ENCODE results near the gene SMIM9.
"Not testable (repeated sequence)": the region's sequence is repeated elsewhere in the genome, so short reads cannot be mapped to it uniquely, and the experiment has no call there.

The SMIM9 gene

GRCh38 chrX:154834562-154834961, at the start of gene SMIM9:
Gene SMIM9, minus strand, starts transcription at chrX:154834662. Its CDS starts 3,806 bp downstream, at chrX:154830856.
- DNase-seq = no peak

- DNase-seq = not testable (repeated sequence)
Measured at GRCh38 chrX:154884069-154884468, 49.6 kb upstream of the SMIM9 start.

- no peak for DNase-seq
Measured at GRCh38 chrX:154873329-154873728, 38.9 kb upstream of the SMIM9 start.

- not testable (repeated sequence) for DNase-seq
Measured at GRCh38 chrX:154868522-154868921, 34.1 kb upstream of the SMIM9 start.

- no peak for DNase-seq
Measured at GRCh38 chrX:154855256-154855655, 20.8 kb upstream of the SMIM9 start.

GRCh38 chrX:154850957-154851611, 16.6 kb upstream of the SMIM9 start:
- DNase-seq = no peak

GRCh38 chrX:154840856-154841255, 6.4 kb upstream of the SMIM9 start:
- DNase-seq = peak; percentile 26

- DNase-seq = no peak
Measured at GRCh38 chrX:154836163-154836562, 1.7 kb upstream of the SMIM9 start.

- no peak for DNase-seq
Measured at GRCh38 chrX:154833746-154834274, 652 bp downstream of the SMIM9 start.

- no peak for DNase-seq
Measured at GRCh38 chrX:154829926-154830442, 4.5 kb downstream of the SMIM9 start.

- no peak for DNase-seq
Measured at GRCh38 chrX:154829134-154829533, 5.3 kb downstream of the SMIM9 start.

- no peak for DNase-seq
Measured at GRCh38 chrX:154828016-154828408, 6.5 kb downstream of the SMIM9 start.

- no peak for DNase-seq
Measured at GRCh38 chrX:154827194-154828015, 7.1 kb downstream of the SMIM9 start.

GRCh38 chrX:154825586-154825985, 8.9 kb downstream of the SMIM9 start:
- DNase-seq = not testable (repeated sequence)

- no peak for DNase-seq
Measured at GRCh38 chrX:154824638-154825037, 9.8 kb downstream of the SMIM9 start.

- DNase-seq = no peak
Measured at GRCh38 chrX:154822029-154822428, 12.4 kb downstream of the SMIM9 start.

GRCh38 chrX:154821523-154821922, 12.9 kb downstream of the SMIM9 start:
- no peak for DNase-seq

- no peak for DNase-seq
Measured at GRCh38 chrX:154819771-154820341, 14.6 kb downstream of the SMIM9 start.

GRCh38 chrX:154818916-154819770, 15.3 kb downstream of the SMIM9 start:
- DNase-seq = no peak

GRCh38 chrX:154817048-154817618, 17.3 kb downstream of the SMIM9 start:
- DNase-seq = not testable (repeated sequence)

- DNase-seq = not testable (repeated sequence)
Measured at GRCh38 chrX:154816326-154816898, 18.1 kb downstream of the SMIM9 start.

All from NCI-H2227 treated with DMSO at 0.1 percent for 48 hours (cell line).